Stimulated activated CD4-positive, alpha-beta T cell treated with anti-CD3 and anti-CD28 coated beads, Interleukin-2, amount 100 ng/mL, for 24 hours (primary cell): ENCODE results near the gene EFEMP1.

Experiments
- DNase-seq, 2 donors: peaks; one replicate each; pipeline ENCODE4 v3.0.0-alpha.2; 2020

EFEMP1 gene

GRCh38 chr2:55891671-55892094 lies 31.9 kb downstream of the EFEMP1 start:
- no peak for DNase-seq

GRCh38 chr2:55888936-55889335 lies 34.6 kb downstream of the EFEMP1 start:
- DNase-seq: no peak

DNA sequence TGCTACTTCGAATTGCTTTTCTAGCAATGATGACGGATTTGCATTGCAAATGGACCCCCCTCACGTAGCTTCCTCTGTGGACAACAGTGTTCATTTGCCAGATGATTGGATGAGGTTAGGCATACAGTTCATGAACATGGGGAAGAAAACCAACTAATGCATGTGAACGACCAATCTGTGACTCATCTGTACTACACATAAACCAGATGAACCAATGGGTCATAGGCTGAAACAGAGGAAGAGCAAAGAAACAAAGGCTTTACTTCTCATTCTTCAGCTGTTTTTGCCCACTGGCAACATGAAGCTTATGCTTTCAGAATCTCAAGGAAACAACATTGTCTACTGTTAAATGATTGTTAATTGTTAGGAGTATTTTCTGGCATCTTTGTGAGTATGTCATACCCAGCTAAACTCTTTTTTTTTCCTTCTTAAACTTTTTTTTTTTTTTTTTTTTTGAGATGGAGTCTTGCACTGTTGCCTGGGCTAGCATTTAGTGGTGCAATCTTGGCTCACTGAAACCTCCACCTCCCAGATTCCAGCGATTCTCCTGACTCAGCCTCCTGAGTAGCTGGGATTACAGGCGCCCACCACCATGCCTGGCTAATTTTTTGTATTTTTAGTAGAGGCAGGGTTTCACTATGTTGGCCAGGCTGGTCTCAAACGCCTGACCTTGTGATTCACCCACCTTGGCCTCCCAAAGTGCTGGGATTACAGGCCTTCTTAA lies 35.5 kb downstream of the EFEMP1 start:
- no peak for DNase-seq

DNA sequence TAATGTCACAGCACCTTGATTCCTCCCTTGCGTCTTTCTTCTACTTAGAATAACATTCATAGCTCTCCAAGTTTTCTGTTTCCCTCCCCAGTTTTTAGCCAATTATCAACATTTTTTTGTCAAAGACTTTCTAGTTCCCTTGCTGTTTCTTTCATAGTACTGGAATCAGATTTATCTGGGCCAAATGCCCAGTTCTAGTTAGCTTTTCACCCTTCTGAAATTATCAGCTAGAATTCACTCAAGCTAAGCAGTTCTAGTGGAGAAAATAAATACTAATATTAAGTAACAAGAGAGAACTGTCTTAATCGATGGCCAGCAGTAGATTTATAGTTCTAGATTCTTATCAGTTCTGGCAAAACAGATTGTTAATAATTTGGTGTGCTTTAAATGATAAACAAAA lies 36.2 kb downstream of the EFEMP1 start:
- no peak for DNase-seq

- no peak for DNase-seq
These were observed 37.7 kb downstream of the EFEMP1 start for GRCh38 chr2:55885944-55886281.

- DNase-seq: no peak
These were observed 38.2 kb downstream of the EFEMP1 start for GRCh38 chr2:55885127-55885943.

- DNase-seq: no peak
These were observed 39.8 kb downstream of the EFEMP1 start for GRCh38 chr2:55883829-55884228.

GRCh38 chr2:55883357-55883756 lies 40.2 kb downstream of the EFEMP1 start:
- DNase-seq: no peak

DNA sequence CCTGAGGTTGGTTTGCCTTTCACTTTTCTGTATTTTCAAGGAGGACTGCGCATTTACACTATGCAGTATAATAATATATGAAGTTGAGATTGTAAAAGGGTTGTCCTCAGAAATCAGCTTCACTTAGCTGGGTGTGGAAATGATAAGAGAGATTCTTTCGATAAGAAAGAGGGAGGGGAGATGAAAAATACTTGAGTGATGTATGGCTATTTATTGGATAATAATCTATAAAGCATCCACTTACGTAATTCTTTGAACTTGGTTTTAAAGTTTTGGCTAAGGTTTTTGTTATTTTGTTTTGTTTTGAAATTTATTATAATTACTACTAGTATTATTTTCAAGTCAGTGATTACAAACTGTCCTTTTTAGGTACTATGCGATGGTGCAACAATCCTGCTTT lies 40.6 kb downstream of the EFEMP1 start:
- DNase-seq: no peak

GRCh38 chr2:55880416-55881143 lies 43.0 kb downstream of the EFEMP1 start:
- DNase-seq: no peak

- DNase-seq: no peak
These were observed 43.6 kb downstream of the EFEMP1 start for GRCh38 chr2:55879976-55880375.

- no peak for DNase-seq
These were observed 46.5 kb downstream of the EFEMP1 start for GRCh38 chr2:55877087-55877436.

DNA sequence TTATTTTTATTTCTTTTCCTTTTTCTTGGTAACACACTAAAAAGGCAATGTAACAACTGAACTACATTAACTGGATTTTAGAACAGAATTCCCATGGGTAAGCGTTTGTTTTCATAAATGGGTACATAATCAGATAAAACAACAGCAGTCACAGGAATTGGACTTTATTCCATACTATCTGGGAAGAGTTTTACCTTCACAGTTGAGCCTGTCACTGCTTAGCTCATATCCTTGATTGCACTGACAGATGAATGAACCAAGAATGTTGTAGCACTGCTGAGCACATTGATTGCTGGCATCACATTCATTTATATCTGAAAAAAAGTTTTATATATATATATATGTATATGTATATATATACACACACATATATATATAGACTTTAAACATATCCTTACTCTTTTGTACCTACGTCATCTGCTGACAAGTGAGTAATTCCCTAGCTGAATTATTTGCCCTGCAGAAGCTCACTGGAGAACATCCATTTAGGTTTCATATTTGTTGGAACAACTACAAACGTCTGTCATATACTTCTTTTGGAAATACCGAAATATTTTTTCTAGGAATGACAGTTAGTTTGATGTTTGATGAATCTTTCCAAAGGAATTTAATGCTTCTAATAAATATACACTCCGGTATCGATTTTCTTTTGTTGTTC lies 47.0 kb downstream of the EFEMP1 start:
- no peak for DNase-seq

DNA sequence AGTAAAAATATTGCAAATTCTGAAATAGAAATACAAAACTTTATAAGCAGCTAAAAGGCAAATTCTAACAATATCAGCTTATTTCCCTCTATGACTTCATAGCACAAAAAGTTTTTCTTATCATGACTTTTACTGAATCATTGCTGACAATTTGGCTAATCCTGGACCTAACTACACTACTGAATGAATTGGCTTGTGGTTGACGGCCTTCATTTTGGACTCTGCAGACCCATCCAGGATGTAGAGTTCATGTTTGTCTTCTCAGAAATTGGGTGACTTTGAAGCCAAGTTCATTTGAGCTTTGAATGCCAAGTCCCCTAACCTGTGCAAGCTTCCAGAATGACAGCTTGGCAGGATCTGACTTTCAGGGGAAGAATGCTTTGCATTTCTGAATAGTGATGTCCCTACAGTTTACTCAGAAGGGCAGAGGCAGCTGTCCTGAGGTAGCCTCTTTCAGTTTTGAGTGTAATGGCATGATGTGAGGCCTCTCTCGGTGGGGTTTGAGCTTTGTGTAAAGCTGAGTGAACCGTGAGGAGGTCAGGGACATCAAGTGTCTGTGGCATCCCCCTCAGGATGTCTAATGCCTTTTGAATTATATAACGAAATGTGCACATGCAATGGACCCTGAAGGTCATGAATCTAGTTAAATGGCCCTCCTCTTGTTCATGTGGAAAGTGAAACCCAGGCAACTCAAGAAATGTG lies 48.0 kb downstream of the EFEMP1 start:
- no peak for DNase-seq

- no peak for DNase-seq
These were observed 49.2 kb downstream of the EFEMP1 start for GRCh38 chr2:55874338-55874737.

GRCh38 chr2:55871637-55872036 lies 51.9 kb downstream of the EFEMP1 start:
- DNase-seq: no peak

GRCh38 chr2:55869637-55870325 lies 53.8 kb downstream of the EFEMP1 start:
- no peak for DNase-seq

- no peak for DNase-seq
These were observed 58.3 kb downstream of the EFEMP1 start for GRCh38 chr2:55865096-55865835.

- DNase-seq: no peak
These were observed 59.1 kb downstream of the EFEMP1 start for GRCh38 chr2:55864351-55865084.

DNA sequence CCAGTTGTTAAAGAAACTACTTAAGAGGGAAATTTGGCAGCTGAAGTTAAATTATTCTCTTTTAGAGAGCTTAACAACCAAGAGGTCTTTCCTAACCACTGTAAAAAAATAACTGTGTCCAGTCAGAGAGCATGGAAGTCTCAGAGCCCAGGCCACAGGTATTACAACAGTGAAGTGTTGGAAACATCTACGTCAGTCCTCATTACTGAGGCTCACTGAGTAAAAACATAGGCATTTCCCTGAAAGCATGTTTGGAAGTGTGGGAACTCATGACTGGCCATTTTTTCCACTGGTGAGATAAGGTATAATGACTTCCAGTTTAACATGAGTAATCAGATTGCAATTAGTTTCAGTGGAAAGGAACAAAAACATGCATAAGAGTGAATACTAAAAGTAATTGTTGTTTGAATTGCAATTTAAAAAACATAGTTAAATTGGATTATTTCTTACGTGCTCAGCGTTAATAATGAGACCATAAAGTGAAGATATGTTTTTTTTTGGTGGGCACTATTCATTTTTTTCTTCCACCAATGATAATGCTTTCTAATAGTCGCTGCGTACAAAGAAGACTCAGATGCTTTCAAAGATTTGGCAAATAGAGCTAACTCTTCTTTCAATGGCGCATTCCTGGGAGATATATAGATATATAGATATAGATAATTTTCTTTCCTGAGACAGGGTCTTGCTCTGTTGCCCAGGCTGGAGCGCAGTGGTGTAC lies 60.8 kb downstream of the EFEMP1 start:
- no peak for DNase-seq
